GM12878 (cell line): ENCODE results near the gene GNAL.

ENCODE experiments used
- E2F8 ChIP-seq: fragments of 450-650 bp; IDR thresholded peaks from 2 replicates; pipeline ENCODE4 v1.6.1; 2018; ENCODE audit warnings: mild to moderate bottlenecking, low read depth, moderate library complexity; ENCODE audit not compliant: partially characterized antibody
- JUND ChIP-seq: IDR thresholded peaks from 2 replicates; pipeline ENCODE4 v1.6.1; 2012; ENCODE audit warnings: low read depth, mild to moderate bottlenecking, low read length, improper control_type of control experiment, moderate library complexity
- MAX ChIP-seq: IDR thresholded peaks from 2 replicates; pipeline ENCODE4 v1.6.1; 2012; ENCODE audit warnings: low read depth, low read length, improper control_type of control experiment
- POLR2A ChIP-seq: IDR thresholded peaks from 2 replicates; pipeline ENCODE4 v1.6.1; 2011; ENCODE audit warnings: low read depth, mild to moderate bottlenecking, low read length
- RAD21 ChIP-seq: IDR thresholded peaks from 2 replicates; pipeline ENCODE4 v1.6.1; 2011; ENCODE audit warnings: mild to moderate bottlenecking, low read depth, low read length, moderate library complexity; ENCODE audit not compliant: insufficient read depth
- RBBP5 ChIP-seq: fragments of 200-600 bp; sonication (generic); conservative IDR thresholded peaks from 2 replicates; pipeline ENCODE4 v1.6.1; 2016
- YY1 ChIP-seq: IDR thresholded peaks from 2 replicates; pipeline ENCODE4 v1.6.1; 2011; ENCODE audit warnings: low read depth, mild to moderate bottlenecking, low read length
- TF ChIP-seq, protein P1 (sequence below): IDR thresholded peaks from 2 replicates; pipeline ENCODE4 v1.6.1; 2011; ENCODE audit warnings: borderline replicate concordance, low read depth, mild to moderate bottlenecking, moderate library complexity, mixed read lengths, low read length; ENCODE audit not compliant: insufficient read depth; ENCODE audit errors: extremely low read length
- TF ChIP-seq, protein P2 (sequence below), 3 experiments: IDR thresholded peaks in 2 of 3; conservative IDR thresholded peaks in 1 of 3; 2 replicates each; pipeline ENCODE4 v1.5.1; 2011; ENCODE audit warnings: low read depth in 3 of 3, low read length in 3 of 3, mild to moderate bottlenecking in 3 of 3, control low read depth in 2 of 3, moderate library complexity in 2 of 3, inconsistent platforms in 1 of 3, mixed read lengths in 1 of 3; ENCODE audit not compliant: control insufficient read depth in 2 of 3, insufficient read depth in 1 of 3; ENCODE audit errors: extremely low read depth in 1 of 3

DNA sequence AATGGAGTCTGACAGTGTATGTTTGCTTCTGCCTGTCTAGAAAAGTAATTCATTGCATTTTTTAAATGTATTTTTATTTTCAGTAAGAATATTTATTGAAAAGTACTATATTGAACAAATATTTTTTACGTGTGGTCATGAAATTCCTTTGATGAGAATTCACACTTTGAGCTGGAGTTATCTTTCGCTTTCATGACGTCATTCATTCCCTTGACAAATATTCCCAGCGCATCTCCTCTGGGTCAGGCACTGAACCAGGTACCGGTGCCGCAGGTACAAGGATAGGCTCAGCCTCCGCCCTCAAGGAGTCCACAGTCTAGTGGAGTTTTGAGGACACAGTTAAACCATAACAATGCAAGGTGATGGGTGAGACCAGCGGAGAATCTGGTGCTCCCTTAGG is 60.2 kb downstream of the GNAL start:
- TF ChIP-seq, protein P1, sequence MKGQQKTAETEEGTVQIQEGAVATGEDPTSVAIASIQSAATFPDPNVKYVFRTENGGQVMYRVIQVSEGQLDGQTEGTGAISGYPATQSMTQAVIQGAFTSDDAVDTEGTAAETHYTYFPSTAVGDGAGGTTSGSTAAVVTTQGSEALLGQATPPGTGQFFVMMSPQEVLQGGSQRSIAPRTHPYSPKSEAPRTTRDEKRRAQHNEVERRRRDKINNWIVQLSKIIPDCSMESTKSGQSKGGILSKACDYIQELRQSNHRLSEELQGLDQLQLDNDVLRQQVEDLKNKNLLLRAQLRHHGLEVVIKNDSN, result no peak
- no peak for TF ChIP-seq E2F8
- TF ChIP-seq JUND, result no peak
- TF ChIP-seq YY1, result no peak
- TF ChIP-seq, protein P2, sequence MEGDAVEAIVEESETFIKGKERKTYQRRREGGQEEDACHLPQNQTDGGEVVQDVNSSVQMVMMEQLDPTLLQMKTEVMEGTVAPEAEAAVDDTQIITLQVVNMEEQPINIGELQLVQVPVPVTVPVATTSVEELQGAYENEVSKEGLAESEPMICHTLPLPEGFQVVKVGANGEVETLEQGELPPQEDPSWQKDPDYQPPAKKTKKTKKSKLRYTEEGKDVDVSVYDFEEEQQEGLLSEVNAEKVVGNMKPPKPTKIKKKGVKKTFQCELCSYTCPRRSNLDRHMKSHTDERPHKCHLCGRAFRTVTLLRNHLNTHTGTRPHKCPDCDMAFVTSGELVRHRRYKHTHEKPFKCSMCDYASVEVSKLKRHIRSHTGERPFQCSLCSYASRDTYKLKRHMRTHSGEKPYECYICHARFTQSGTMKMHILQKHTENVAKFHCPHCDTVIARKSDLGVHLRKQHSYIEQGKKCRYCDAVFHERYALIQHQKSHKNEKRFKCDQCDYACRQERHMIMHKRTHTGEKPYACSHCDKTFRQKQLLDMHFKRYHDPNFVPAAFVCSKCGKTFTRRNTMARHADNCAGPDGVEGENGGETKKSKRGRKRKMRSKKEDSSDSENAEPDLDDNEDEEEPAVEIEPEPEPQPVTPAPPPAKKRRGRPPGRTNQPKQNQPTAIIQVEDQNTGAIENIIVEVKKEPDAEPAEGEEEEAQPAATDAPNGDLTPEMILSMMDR (IDR thresholded peaks at IDR 0.05 in 2 of 3, conservative IDR thresholded peaks at IDR 0.05 in 1 of 3; ENCODE audit: control insufficient read depth in 2 of 3, extremely low read depth in 1 of 3, insufficient read depth in 1 of 3, low read depth in 3 of 3, low read length in 3 of 3), result no peak
- TF ChIP-seq MAX, result no peak
- no peak for TF ChIP-seq RAD21
- no peak for TF ChIP-seq POLR2A
- TF ChIP-seq RBBP5, result no peak
